ENCODE results near the gene KCNE5. TPM values are rescaled to one million over a fixed set of nuclear protein-coding genes. Genes with fewer than 3 reads are reported as not detected.

KCNE5 gene
- total and polyA plus RNA-seq, 3 donors from 2014 or later, result 0.57 to 0.81 (median 0.79) TPM

GRCh38 chrX:109629310-109629709 is 4.3 kb upstream of the KCNE5 start:
- no peaks in the 10 kb centered on the region for H3K36me3 ChIP-seq (ENCODE audit: low read depth, missing control alignments)
- 74 to 84% methylated on average over 2 to 3 of the region's 3 CpGs for WGBS, 2 donors
- H3K4me3 ChIP-seq, result no peak overlapping the region
- no peak for DNase-seq
- no peak overlapping the region for H3K27ac ChIP-seq
- no peaks in the 10 kb centered on the region for H3K27me3 ChIP-seq
- no peaks in the 10 kb centered on the region for H3K9me3 ChIP-seq
- intact Hi-C loops (cut with DNase I; ENCODE audit: low total_unique reads), result no loop called here
- no peaks in the 10 kb centered on the region for H3K4me1 ChIP-seq
- TF ChIP-seq POLR2A (IDR thresholded peaks at IDR 0.05), result no peak
- TF ChIP-seq CTCF (IDR thresholded peaks at IDR 0.05), result no peak

- no peak overlapping the region for H3K27ac ChIP-seq
- H3K9me3 ChIP-seq, result no peaks in the 10 kb centered on the region
- intact Hi-C loops (cut with DNase I; ENCODE audit: low total_unique reads), result no loop called here
- no peak for DNase-seq
- WGBS, 2 donors, result 93% methylated on average over 4 of the region's 4 CpGs; no CpG with 5 or more reads in 1 of the 2 donors
- no peak for TF ChIP-seq CTCF (IDR thresholded peaks at IDR 0.05)
- TF ChIP-seq POLR2A (IDR thresholded peaks at IDR 0.05), result no peak
- no peak overlapping the region for H3K4me3 ChIP-seq
- no peaks in the 10 kb centered on the region for H3K27me3 ChIP-seq
- H3K36me3 ChIP-seq (ENCODE audit: low read depth, missing control alignments), result no peaks in the 10 kb centered on the region
- no peaks in the 10 kb centered on the region for H3K4me1 ChIP-seq
Measured at GRCh38 chrX:109626637-109627036, 1.7 kb upstream of the KCNE5 start.

- no peaks in the 10 kb centered on the region for H3K36me3 ChIP-seq (ENCODE audit: low read depth, missing control alignments)
- no peak overlapping the region for H3K4me3 ChIP-seq
- no peak for DNase-seq
- TF ChIP-seq POLR2A (IDR thresholded peaks at IDR 0.05), result no peak
- TF ChIP-seq CTCF (IDR thresholded peaks at IDR 0.05), result no peak
- H3K4me1 ChIP-seq, result no peaks in the 10 kb centered on the region
- H3K27ac ChIP-seq, result no peak overlapping the region
- no peaks in the 10 kb centered on the region for H3K27me3 ChIP-seq
- intact Hi-C loops (cut with DNase I; ENCODE audit: low total_unique reads), result no loop called here
- H3K9me3 ChIP-seq, result no peaks in the 10 kb centered on the region
- 40 to 62% methylated on average over 5 to 8 of the region's 8 CpGs for WGBS, 2 donors
Measured at GRCh38 chrX:109623997-109624396, 975 bp downstream of the KCNE5 start.

GRCh38 chrX:109622270-109622669 is 2.7 kb downstream of the KCNE5 start:
- no peak overlapping the region for H3K27ac ChIP-seq
- WGBS, 2 donors, result 75 to 76% methylated on average over 4 of the region's 4 CpGs
- TF ChIP-seq CTCF (IDR thresholded peaks at IDR 0.05), result no peak
- no peak for TF ChIP-seq POLR2A (IDR thresholded peaks at IDR 0.05)
- DNase-seq, result no peak
- no peaks in the 10 kb centered on the region for H3K4me1 ChIP-seq
- intact Hi-C loops (cut with DNase I; ENCODE audit: low total_unique reads), result no loop called here
- no peaks in the 10 kb centered on the region for H3K9me3 ChIP-seq
- no peaks in the 10 kb centered on the region for H3K27me3 ChIP-seq
- H3K4me3 ChIP-seq, result no peak overlapping the region
- no peaks in the 10 kb centered on the region for H3K36me3 ChIP-seq (ENCODE audit: low read depth, missing control alignments)

GRCh38 chrX:109619771-109620170 is 5.2 kb downstream of the KCNE5 start:
- Histone ChIP-seq H3K4me1 (no peaks in the 10 kb centered on the region), H3K36me3 (ENCODE audit: low read depth, missing control alignments) (no peaks in the 10 kb centered on the region), H3K27ac (no peak overlapping the region), H3K27me3 (no peaks in the 10 kb centered on the region), H3K9me3 (no peaks in the 10 kb centered on the region), H3K4me3 (no peak overlapping the region)
- intact Hi-C loops (cut with DNase I; ENCODE audit: low total_unique reads), result no loop called here
- DNase-seq, result no peak
- no peak for TF ChIP-seq CTCF (IDR thresholded peaks at IDR 0.05)
- no peak for TF ChIP-seq POLR2A (IDR thresholded peaks at IDR 0.05)
- WGBS, 2 donors, result 87 to 93% methylated on average over 3 of the region's 3 CpGs

Measured in testis (tissue), 3 donors.